ENCODE results near the gene B4GALT1. TPM values are rescaled to one million over a fixed set of nuclear protein-coding genes. Genes with fewer than 3 reads are reported as not detected.

The B4GALT1 gene
- total RNA-seq, 1 experiment from 2014 or later = 31.4 TPM

DNA sequence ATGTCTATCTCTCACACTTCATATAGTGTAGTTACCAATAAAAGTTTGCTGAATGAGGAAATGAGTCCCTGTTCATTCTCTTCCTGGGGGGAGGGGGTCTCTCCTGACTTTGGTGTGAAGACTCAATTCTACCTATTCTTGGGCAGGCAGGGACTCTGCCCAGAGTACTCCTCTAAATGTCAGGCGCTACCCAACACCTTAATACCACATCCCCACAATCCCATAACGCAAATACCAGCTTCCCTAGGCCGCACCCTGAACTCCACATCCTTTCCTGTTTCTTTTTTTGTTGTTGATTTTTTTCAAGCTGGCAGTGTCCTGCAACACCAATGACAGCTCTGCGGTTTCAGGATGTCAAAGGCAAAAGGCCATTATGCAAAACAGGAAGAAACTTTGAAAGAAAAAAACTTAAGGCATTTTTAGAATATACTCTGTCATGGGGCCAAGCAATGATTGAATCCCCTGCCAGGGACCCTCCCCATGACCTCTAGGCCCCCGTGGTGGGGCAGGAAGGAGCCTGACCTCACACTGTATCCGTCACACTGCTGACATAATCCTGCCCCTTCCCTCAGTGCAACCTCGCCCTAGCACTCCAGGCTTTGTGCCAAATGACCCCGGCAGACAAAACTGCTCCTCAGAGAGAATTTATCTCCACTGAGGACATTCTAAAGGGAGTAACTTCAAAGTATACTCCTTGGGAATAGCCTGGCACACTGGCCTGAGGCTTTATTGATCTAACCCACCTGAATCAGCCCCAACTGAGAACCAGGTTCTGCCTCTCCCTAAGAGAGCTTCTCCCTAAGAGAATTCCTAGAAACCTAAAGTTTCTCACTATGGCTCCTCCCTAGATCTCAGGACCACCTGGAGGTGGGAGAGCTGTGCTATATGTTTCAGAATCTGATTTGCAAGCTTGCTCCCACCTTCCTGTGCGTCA lies 8.0 kb downstream of the B4GALT1 start:
- BruUV-seq (replicated peaks) = no TSS peak
- CTCF ChIA-PET = interaction anchor here (2.5 kb wide), 1 partner anchor 11 kb away, joined by 13 read pairs; no protein-coding TSS in a partner anchor
- no peak for DNase-seq (ENCODE audit: low read depth, low spot score)
- intact Hi-C loops (cut with micrococcal nuclease) = no loop called here
- Histone ChIP-seq H3K9ac (ENCODE audit: low read length) (peak overlapping the region; percentile 63), H3K27ac (ENCODE audit: low read depth, low read length) (no peak overlapping the region; the same call in 1 of the 2 replicates), H2AFZ (ENCODE audit: low read depth, low read length, poor library complexity, severe bottlenecking) (no peak overlapping the region), H3K9me2 (ENCODE audit: insufficient read depth) (no peaks in the 10 kb centered on the region), H3K4me2 (ENCODE audit: low read length) (peak overlapping the region; percentile 87), H3K9me3 (ENCODE audit: control insufficient read depth in 1 of 2, insufficient read depth in 1 of 2, low read depth in 1 of 2, low read length in 2 of 2) (no peaks in the 10 kb centered on the region), H3K36me3 (ENCODE audit: control insufficient read depth in 1 of 2, insufficient read depth in 2 of 2, low read length in 2 of 2) (no peaks in the 10 kb centered on the region), H3K27me3 (ENCODE audit: insufficient read depth, low read length) (no peaks in the 10 kb centered on the region), H3K4me1 (ENCODE audit: control insufficient read depth in 1 of 2, insufficient read depth in 2 of 2, low read length in 2 of 2) (peaks cover 64 to 81% of the 10 kb centered on the region in 2 experiments), H3K4me3 (replicated peaks in 1 of 2; ENCODE audit: low read depth in 1 of 2, low read length in 2 of 2) (peak overlapping the region in 1 of 2 experiments; percentile 4; a peak in 3 of 4 replicates), H4K20me1 (ENCODE audit: insufficient read depth) (no peaks in the 10 kb centered on the region), H3K79me2 (ENCODE audit: insufficient read depth, low read length) (peaks cover 69% of the 10 kb centered on the region)
- POLR2A ChIA-PET = interaction anchor here (3.5 kb wide), 1 partner anchor 8 kb away, joined by 14 read pairs; no protein-coding TSS in a partner anchor
- no peak for ATAC-seq
- no peak for TF ChIP-seq POLR2AphosphoS5 (IDR thresholded peaks at IDR 0.05; ENCODE audit: low read depth, low read length)
- peak; percentile 40 for TF ChIP-seq TCF7L2 (IDR thresholded peaks at IDR 0.05; ENCODE audit: borderline replicate concordance, extremely low read depth, insufficient read depth, insufficient read length)
- TF ChIP-seq EGR1 (IDR thresholded peaks at IDR 0.05; ENCODE audit: low read depth) = no peak
- no peak for TF ChIP-seq CEBPB (IDR thresholded peaks at IDR 0.05; ENCODE audit: low read depth)
- RAD21 ChIA-PET (ENCODE audit: low non-redundant PET in 1 of 2, low total read pairs in 2 of 2, uncharacterized antibody in 2 of 2, unreplicated experiment in 2 of 2) = interaction anchor here in 1 of 2 experiments (0.6 kb wide), 1 partner anchor 87 kb away, joined by 3 read pairs; no protein-coding TSS in a partner anchor

DNA sequence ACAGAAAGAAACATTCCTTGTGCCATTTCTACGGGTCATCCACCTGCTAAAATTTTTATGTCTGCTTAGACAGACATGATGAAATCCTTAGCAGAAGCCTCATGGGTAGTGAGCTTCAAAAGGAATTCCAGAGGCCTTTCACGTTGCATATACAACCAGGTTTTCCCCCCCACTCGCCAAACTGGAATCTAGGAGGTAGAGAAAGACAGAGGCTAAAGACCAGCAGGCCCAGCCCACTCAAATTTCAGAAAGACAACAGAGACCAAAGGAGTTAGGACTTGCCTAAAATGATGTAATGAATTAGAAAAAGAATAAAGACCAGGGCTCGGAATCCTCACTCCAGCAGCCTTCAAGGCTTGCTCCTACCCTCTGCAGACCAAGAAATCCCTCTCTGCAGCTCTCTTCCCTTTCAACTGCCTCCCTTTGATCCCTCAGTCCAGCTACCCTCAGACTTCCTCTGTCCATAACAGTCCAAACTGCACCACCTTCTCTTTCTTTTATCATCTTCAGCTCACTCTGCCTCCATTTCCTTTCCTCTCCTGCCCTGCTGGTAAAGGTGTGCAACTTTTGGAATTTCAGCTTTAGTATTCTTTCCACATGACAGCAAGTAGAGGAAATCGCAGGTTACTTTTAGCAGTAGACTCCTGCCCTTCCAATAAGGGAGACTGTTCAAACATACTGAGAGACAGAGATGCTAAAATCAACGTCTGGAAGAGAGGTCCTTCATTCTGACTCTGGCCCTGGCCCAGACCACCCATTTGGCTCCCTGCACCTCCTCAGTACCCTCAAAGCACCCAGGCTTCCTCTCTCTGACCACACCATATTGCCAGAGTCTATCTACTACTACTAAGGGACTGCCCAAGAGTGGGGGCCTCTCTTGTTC lies 8.9 kb downstream of the B4GALT1 start:
- Histone ChIP-seq H3K27ac (ENCODE audit: low read depth, low read length) (no peak overlapping the region), H3K4me1 (ENCODE audit: control insufficient read depth in 1 of 2, insufficient read depth in 2 of 2, low read length in 2 of 2) (peaks cover 60 to 72% of the 10 kb centered on the region in 2 experiments), H2AFZ (ENCODE audit: low read depth, low read length, poor library complexity, severe bottlenecking) (no peak overlapping the region), H4K20me1 (ENCODE audit: insufficient read depth) (no peaks in the 10 kb centered on the region), H3K79me2 (ENCODE audit: insufficient read depth, low read length) (peaks cover 64% of the 10 kb centered on the region), H3K36me3 (ENCODE audit: control insufficient read depth in 1 of 2, insufficient read depth in 2 of 2, low read length in 2 of 2) (no peaks in the 10 kb centered on the region), H3K27me3 (ENCODE audit: insufficient read depth, low read length) (no peaks in the 10 kb centered on the region), H3K4me3 (replicated peaks in 1 of 2; ENCODE audit: low read depth in 1 of 2, low read length in 2 of 2) (no peak overlapping the region), H3K9me3 (ENCODE audit: control insufficient read depth in 1 of 2, insufficient read depth in 1 of 2, low read depth in 1 of 2, low read length in 2 of 2) (no peaks in the 10 kb centered on the region), H3K9ac (ENCODE audit: low read length) (no peak overlapping the region), H3K9me2 (ENCODE audit: insufficient read depth) (no peaks in the 10 kb centered on the region), H3K4me2 (ENCODE audit: low read length) (peak overlapping the region; percentile 87)
- ATAC-seq = no peak
- intact Hi-C loops (cut with micrococcal nuclease) = no loop called here
- BruUV-seq (replicated peaks) = no TSS peak
- DNase-seq (ENCODE audit: low read depth, low spot score) = no peak
- ChIA-PET CTCF (no interaction called here), POLR2A (no interaction called here), RAD21 (ENCODE audit: low non-redundant PET in 1 of 2, low total read pairs in 2 of 2, uncharacterized antibody in 2 of 2, unreplicated experiment in 2 of 2) (interaction anchor here in 1 of 2 experiments (0.6 kb wide), 1 partner anchor 86 kb away, joined by 3 read pairs; no protein-coding TSS in a partner anchor)
- no peak for TF ChIP-seq CTCF (IDR thresholded peaks at IDR 0.05 in 2 of 3, conservative IDR thresholded peaks at IDR 0.05 in 1 of 3; ENCODE audit: borderline replicate concordance in 1 of 3, insufficient read depth in 1 of 3, low read depth in 2 of 3, low read length in 2 of 3)

Measured in HCT116 (cell line).